HG03039 (cell line): ENCODE measurements around the gene SELENOH.
"Not testable (repeated sequence)": the region's sequence is repeated elsewhere in the genome, so short reads cannot be mapped to it uniquely, and the experiment has no call there.

ENCODE experiments used
- ATAC-seq: cut with Tn5 transposase; IDR thresholded peaks from one replicate; pipeline ENCODE4 v1.9.1; 2021; ENCODE audit warnings: mild to moderate bottlenecking, moderate library complexity; ENCODE audit not compliant: unreplicated experiment

SELENOH gene

GRCh38 chr11:57741132-57742086 lies at the start of gene SELENOH:
SELENOH (plus strand) TSS chr11:57741491; CDS start chr11:57741596, 105 bp downstream.
- ATAC-seq, result peak; percentile 90

- ATAC-seq, result no peak
These were observed 42.4 kb upstream of the SELENOH start for GRCh38 chr11:57698843-57699365.

- ATAC-seq, result no peak
These were observed 41.5 kb upstream of the SELENOH start for GRCh38 chr11:57699813-57700212.

- no peak for ATAC-seq
These were observed 40.9 kb upstream of the SELENOH start for GRCh38 chr11:57700425-57700824.

DNA sequence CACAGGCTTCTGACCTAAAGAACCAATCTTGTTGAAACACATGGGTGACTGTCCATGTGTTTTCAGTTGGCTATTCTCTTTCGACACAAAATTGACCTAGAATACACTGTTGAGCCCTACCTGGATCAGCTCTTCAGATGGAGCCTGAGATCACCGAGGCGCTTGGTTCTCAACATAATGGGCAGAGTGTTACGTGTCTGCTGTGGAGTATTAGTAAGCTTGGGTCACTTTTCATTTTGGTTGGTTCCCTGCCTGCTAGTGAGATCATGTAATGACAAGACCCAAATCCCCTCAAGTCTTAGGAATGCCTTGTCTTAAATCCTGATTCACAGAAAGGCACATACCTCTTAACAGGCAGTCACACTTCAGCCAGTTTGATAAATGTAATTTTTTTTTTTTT lies 38.0 kb upstream of the SELENOH start:
- no peak for ATAC-seq

GRCh38 chr11:57704932-57705331 lies 36.4 kb upstream of the SELENOH start:
- ATAC-seq, result no peak

- not testable (repeated sequence) for ATAC-seq
These were observed 35.9 kb upstream of the SELENOH start for GRCh38 chr11:57705432-57705831.

GRCh38 chr11:57709802-57710367 lies 31.4 kb upstream of the SELENOH start:
- no peak for ATAC-seq

DNA sequence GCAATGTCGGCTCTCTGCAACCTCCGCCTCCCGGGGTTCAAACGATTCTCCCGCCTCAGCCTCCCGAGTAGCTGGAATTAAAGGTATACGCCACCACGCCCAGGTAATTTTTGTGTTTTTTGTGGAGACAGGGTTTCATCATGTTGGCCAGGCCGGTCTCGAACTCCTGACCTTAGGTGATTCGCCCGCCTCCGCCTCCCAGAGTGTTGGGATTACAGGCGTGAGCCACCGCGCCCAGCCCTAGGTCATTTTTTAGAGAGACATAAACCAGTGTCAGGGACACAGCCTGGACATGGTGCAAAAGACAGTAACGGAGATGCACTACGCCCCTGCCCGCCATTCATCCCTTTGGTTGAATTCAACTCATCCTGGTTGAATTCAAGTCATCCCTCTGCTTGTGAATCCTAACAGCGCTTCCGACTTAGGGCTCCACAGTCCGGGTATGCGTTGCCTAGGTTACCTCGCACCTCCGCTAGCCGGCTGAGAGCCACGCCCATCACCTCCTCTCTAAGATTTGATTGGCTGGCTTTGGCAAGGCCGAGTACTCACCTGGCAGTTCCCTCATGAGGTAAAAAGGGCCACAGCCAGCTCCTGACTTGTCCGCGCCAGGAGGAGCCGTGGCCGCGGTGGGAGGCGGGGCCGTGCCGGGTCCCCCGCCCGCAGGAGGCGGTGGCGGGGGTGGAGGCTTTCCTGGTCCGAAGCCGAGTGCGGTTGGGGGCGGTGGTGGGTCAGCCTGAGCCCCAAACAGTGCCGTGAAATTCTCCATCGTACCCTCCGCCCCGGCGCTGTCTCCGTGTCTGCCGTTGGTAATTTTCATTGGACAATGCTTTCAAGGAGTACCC lies 29.7 kb upstream of the SELENOH start, which contains the start of gene MED19:
Gene MED19 (minus strand): TSS at position 802 of the 842 bp plus-strand sequence. CDS start 36 bp downstream, at position 766.
- peak; percentile 34 for ATAC-seq

GRCh38 chr11:57712256-57713150 lies 28.8 kb upstream of the SELENOH start, which contains the start of gene TMX2:
TMX2 (plus strand) TSS chr11:57712593; CDS start chr11:57712619, 26 bp downstream.
- peak; percentile 94 for ATAC-seq

DNA sequence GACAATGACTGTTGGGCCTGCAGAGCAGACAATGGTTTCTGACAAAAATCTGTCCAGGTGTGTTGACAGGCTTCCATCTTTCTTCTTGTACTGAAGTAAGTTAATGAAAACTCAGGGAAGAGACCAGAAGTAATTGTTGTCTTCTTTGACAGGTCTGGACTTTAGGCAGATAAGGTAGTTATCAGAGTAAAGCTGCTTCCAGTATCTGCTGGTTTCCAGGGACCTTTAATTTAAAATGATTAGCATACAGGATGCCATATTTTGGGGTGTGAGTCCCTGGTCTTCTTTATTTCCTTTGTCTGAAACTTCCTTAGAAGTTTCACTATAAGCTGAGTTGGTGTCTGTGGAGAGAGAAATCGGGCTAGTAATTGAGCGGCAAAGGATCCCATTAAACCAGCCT lies 27.5 kb upstream of the SELENOH start:
- no peak for ATAC-seq

- ATAC-seq, result not testable (repeated sequence)
These were observed 24.6 kb upstream of the SELENOH start for GRCh38 chr11:57716726-57717125.

DNA sequence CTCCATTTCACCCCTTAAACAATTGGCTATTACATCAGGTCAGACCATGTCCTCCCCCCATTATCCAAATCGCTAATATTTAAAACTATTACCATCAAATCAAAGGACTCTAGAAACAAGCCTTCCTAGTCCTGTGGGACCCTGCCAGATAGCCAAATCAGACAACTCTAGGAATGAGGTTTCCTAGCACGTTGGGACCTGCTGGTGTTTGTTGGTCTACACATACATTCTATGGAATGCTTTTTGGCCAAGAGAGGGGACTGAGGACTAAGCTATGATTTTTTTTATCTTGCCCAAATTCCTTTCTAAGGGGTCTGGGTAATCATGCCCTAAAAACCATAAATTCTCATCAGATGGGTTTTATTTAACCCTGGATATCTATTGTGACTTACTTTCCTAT lies 14.1 kb upstream of the SELENOH start:
- ATAC-seq, result no peak

GRCh38 chr11:57728829-57729228 lies 12.5 kb upstream of the SELENOH start:
- no peak for ATAC-seq

DNA sequence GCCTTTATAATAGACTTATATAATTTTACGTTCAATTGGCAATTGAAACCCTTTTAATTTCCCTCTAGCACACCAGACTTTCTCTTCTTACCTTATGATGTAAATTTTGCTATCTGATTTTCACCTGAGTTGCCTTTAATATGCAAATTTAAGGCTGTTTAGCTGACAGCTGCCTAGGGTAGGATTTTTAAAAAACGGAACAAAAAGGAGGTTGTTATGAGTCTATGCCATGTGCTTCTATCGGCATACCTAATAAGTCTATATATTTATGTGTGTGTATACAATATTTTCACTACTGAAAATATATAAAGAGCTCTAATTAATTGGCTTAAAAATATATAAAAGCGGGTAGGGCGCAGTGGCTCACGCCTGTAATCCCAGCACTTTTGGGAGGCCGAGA lies 11.8 kb upstream of the SELENOH start:
- no peak for ATAC-seq

GRCh38 chr11:57732661-57733060 lies 8.6 kb upstream of the SELENOH start:
- no peak for ATAC-seq

- no peak for ATAC-seq
These were observed 5.5 kb upstream of the SELENOH start for GRCh38 chr11:57735619-57736298.

GRCh38 chr11:57742087-57742452 lies 779 bp downstream of the SELENOH start:
- no peak for ATAC-seq

- no peak for ATAC-seq
These were observed 3.1 kb downstream of the SELENOH start for GRCh38 chr11:57744357-57744756.
